BLaER1 treated with 17β-estradiol and CSF1 and Interleukin-3, amounts not matched to agents 10 nM and 100 nM (cell line): ENCODE data around the gene CREB1.
A peak's percentile ranks its signal among the peaks of the same experiment; 100 is the strongest.
"Not testable (repeated sequence)": the region's sequence is repeated elsewhere in the genome, so short reads cannot be mapped to it uniquely, and the experiment has no call there.

Source experiments
- H3K27ac ChIP-seq, 11 experiments: shearing (Covaris generic); formaldehyde crosslinking; 2 replicates each; pipeline ENCODE4 v1.8.1; 2022
- H3K27me3 ChIP-seq, 11 experiments: shearing (Covaris generic); formaldehyde crosslinking; 2 replicates each; pipeline ENCODE4 v1.8.1; 2022
- H3K36me3 ChIP-seq, 11 experiments: shearing (Covaris generic); formaldehyde crosslinking; 2 replicates each; pipeline ENCODE4 v1.8.1; 2022
- H3K4me1 ChIP-seq, 10 experiments: shearing (Covaris generic); formaldehyde crosslinking; 2 replicates each; pipeline ENCODE4 v1.8.1; 2022
- H3K4me2 ChIP-seq, 11 experiments: shearing (Covaris generic); formaldehyde crosslinking; 2 replicates each; pipeline ENCODE4 v1.8.1; 2022
- H3K4me3 ChIP-seq, 10 experiments: shearing (Covaris generic); formaldehyde crosslinking; 2 replicates each; pipeline ENCODE4 v1.8.1; 2022
- H3K9ac ChIP-seq, 11 experiments: shearing (Covaris generic); formaldehyde crosslinking; 2 replicates each; pipeline ENCODE4 v1.8.1; 2022
- H3K9me3 ChIP-seq, 11 experiments: shearing (Covaris generic); formaldehyde crosslinking; replicated peaks in 1 of 11; 2 replicates each; pipeline ENCODE4 v1.8.1; 2022
- H4K20me1 ChIP-seq, 11 experiments: shearing (Covaris generic); formaldehyde crosslinking; 2 replicates each; pipeline ENCODE4 v1.8.1; 2022
- Cebpa-rat ChIP-seq, 11 experiments: shearing (Covaris generic); IDR thresholded peaks; 2 replicates each; pipeline ENCODE4 v1.8.1; 2022

CREB1 gene

DNA sequence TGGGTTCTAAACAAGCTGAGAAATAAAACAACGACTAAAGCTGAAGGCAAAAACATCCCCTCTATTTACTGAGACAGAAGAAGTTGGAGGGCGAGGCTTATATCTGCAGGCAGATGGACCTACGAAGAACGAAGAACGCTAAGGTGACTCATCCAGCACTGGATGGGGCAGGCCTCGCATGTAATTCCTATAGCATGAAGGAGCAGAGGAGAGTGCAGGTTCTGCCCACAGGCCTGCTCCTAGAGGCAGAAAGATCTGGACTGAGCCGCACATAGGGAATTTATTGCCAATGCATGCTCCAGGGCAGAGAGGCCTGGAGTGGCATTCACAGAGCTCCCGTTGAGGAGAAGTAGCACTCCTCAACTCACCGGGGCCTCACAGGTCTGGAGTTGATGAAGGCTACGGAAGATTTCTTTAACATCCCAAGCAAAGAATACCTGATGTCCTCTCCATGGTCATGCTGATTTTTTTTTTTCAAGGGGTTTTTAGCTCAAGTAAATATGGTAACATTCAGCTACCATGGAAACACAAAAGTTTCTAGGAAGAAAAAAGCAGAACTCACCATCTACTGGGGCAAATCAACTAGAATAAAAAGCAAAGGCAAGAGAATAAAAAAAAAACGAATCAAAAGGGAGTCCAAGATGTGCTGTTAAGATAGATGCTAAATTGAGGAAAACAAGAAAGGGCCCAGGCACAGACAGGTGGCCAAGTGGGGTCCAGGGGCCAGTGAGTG is 105.9 kb downstream of the CREB1 start:
- no peaks in the 10 kb centered on the region for H3K27me3 ChIP-seq
- no peak overlapping the region for H3K9ac ChIP-seq
- H3K4me3 ChIP-seq, result no peak overlapping the region
- H4K20me1 ChIP-seq, result no peaks in the 10 kb centered on the region
- TF ChIP-seq Cebpa-rat (IDR thresholded peaks at IDR 0.05), result no peak
- peaks cover 2 to 42% (median 15%) of the 10 kb centered on the region in 10 experiments for H3K4me1 ChIP-seq
- H3K27ac ChIP-seq, result peak overlapping the region in 2 of 11 experiments; percentile 26 to 46; a peak in 1 of 22 replicates
- peak overlapping the region in 5 of 11 experiments; percentile 17 to 83 (median 69); a peak in 10 of 22 replicates for H3K4me2 ChIP-seq
- peaks cover 0 to 6% (median 0%) of the 10 kb centered on the region in 11 experiments; a peak in 2 of 22 replicates for H3K36me3 ChIP-seq
- H3K9me3 ChIP-seq, result peaks cover 10 to 17% (median 13%) of the 10 kb centered on the region in 11 experiments

DNA sequence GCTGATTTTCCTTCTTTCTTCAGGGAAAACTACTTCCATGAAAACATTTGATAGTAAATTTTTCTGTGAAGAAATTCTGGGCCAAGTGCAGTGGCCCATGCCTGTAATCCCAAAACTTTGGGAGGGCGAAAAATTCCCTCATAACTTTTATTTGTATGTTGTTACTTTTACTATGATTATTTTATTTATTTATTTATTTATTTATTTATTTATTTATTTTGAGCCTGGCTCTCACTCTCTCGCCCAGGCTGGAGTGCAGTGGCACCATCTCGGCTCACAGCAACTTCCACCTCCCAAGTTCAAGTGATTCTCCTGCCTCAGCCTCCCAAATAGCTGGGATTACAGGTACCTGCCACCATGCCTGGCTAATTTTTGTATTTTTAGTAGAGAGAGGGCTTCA is 109.5 kb downstream of the CREB1 start:
- H3K4me1 ChIP-seq, result peaks cover 0 to 19% (median 0%) of the 10 kb centered on the region in 10 experiments; a peak in 10 of 20 replicates
- H3K4me3 ChIP-seq, H3K36me3 ChIP-seq, H3K27me3 ChIP-seq, H3K4me2 ChIP-seq, H3K9ac ChIP-seq, H4K20me1 ChIP-seq, H3K27ac ChIP-seq: not testable (repeated sequence)
- H3K9me3 ChIP-seq, result peaks cover 28 to 35% (median 29%) of the 10 kb centered on the region in 11 experiments

DNA sequence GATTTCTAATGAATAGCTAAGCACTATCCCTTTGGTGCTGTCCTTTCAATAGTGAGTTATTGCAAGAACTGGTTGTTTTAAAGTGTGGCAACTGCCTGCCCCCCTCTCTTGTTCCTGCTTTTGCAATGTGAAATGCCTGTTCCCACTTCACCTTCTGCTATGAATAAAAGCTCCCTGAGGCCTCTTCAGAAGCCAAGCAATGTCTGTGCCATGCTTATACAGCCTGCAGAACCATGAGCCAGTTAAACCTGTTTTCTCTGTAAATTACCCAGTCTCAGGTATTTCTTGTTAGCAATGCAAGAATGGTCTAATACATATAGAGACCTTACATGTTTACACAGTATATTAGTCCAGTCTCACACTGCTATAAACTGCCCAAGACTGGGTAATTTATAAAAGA is 110.4 kb downstream of the CREB1 start:
- Histone ChIP-seq H3K9ac (no peak overlapping the region), H3K4me1 (peaks cover 0 to 19% (median 0%) of the 10 kb centered on the region in 10 experiments; a peak in 10 of 20 replicates), H3K4me3 (no peak overlapping the region), H3K36me3 (peaks cover 0 to 6% (median 0%) of the 10 kb centered on the region in 11 experiments; a peak in 2 of 22 replicates), H3K9me3 (peaks cover 28 to 35% (median 29%) of the 10 kb centered on the region in 11 experiments), H3K4me2 (no peak overlapping the region), H3K27me3 (no peaks in the 10 kb centered on the region), H4K20me1 (no peaks in the 10 kb centered on the region), H3K27ac (no peak overlapping the region)
- TF ChIP-seq Cebpa-rat (IDR thresholded peaks at IDR 0.05), result no peak

DNA sequence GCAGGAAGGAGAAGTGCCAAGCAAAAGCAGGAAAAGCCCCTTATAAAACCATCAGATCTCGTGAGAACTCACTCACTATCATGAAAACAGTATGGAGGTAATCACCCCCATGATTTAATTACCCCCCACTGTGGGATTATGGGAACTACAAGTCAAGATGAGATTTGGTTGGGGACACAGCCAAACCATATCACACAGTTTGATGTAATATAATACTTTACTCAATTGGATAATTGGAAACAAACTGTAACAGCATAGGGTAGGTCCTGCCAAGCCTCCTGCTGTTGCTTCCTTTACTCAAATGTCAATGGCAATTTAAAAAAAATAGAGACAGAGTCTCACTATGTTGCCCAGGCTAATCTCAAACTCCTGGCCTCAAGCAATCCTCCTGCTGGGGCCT is 110.9 kb downstream of the CREB1 start:
- no peaks in the 10 kb centered on the region for H3K27me3 ChIP-seq
- no peaks in the 10 kb centered on the region for H4K20me1 ChIP-seq
- H3K36me3 ChIP-seq, result peaks cover 0 to 6% (median 0%) of the 10 kb centered on the region in 11 experiments; a peak in 2 of 22 replicates
- no peak overlapping the region for H3K27ac ChIP-seq
- peaks cover 0 to 14% (median 0%) of the 10 kb centered on the region in 10 experiments; a peak in 10 of 20 replicates for H3K4me1 ChIP-seq
- no peak overlapping the region for H3K4me3 ChIP-seq
- no peak for TF ChIP-seq Cebpa-rat (IDR thresholded peaks at IDR 0.05)
- peaks cover 28 to 35% (median 29%) of the 10 kb centered on the region in 11 experiments for H3K9me3 ChIP-seq
- no peak overlapping the region for H3K4me2 ChIP-seq
- H3K9ac ChIP-seq, result no peak overlapping the region

DNA sequence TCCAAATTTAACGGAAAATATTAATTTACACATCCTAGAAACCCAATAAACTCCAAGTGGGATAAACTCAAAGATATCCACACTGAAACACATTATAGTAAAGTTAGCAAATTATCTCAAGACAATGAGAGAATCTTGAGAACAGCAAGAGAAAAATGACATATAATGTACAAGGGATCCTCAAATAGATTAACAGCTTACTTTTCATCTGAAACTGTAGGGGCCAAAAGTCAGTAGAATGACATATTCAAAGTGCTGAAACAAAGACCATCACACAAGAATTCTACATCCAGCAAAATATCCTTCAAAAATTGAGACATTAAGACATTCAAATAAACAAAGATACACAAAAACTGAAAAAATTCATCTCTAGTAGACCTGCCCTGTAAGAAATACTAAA is 114.1 kb downstream of the CREB1 start:
- no peak overlapping the region for H3K27ac ChIP-seq
- H3K9me3 ChIP-seq, result peaks cover 28 to 35% (median 29%) of the 10 kb centered on the region in 11 experiments
- no peak overlapping the region for H3K4me2 ChIP-seq
- no peak for TF ChIP-seq Cebpa-rat (IDR thresholded peaks at IDR 0.05)
- peaks cover 0 to 6% (median 0%) of the 10 kb centered on the region in 11 experiments; a peak in 2 of 22 replicates for H3K36me3 ChIP-seq
- H3K4me3 ChIP-seq, result no peak overlapping the region
- no peaks in the 10 kb centered on the region for H3K4me1 ChIP-seq
- H3K27me3 ChIP-seq, result no peaks in the 10 kb centered on the region
- H3K9ac ChIP-seq, result no peak overlapping the region
- no peaks in the 10 kb centered on the region for H4K20me1 ChIP-seq

DNA sequence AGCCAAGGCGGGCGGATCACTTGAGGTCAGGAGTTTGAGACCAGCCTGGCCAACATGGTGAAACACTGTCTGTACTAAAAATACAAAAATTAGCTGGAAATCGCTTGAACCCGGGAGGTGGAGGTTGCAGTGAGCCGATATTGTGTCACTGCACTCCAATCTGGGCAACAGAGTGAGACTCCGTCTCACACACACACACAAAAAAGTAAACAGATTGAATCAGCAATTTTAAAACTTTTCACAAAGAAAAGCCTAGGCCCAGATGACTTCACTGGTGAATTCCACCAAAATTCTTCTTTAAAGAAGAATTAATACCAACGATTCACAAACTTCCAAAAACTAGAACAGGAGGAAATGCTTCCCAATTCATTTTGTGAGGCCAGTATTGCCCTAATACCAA is 116.8 kb downstream of the CREB1 start:
- H3K36me3 ChIP-seq, H3K4me1 ChIP-seq, H3K9ac ChIP-seq, H4K20me1 ChIP-seq, H3K27me3 ChIP-seq, H3K27ac ChIP-seq, H3K4me3 ChIP-seq, H3K4me2 ChIP-seq, H3K9me3 ChIP-seq: not testable (repeated sequence)
